GM18951 (cell line): ENCODE data around the gene HOXC13.

Experiments
- POLR2A ChIP-seq: IDR thresholded peaks from 4 replicates; pipeline ENCODE4 v1.6.1; 2011; ENCODE audit warnings: mild to moderate bottlenecking; ENCODE audit not compliant: insufficient read length, insufficient read depth; ENCODE audit errors: extremely low read depth
- in situ Hi-C: fragments of 300-500 bp; cut with MboI; formaldehyde crosslinking; loops from one replicate; pipeline ENCODE4 v1.12.0; 2022; ENCODE audit warnings: low sequenced_read_pairs, mixed read lengths, inconsistent platforms; ENCODE audit not compliant: unreplicated experiment

HOXC13 gene

GRCh38 chr12:53988541-53989226 lies 50.1 kb downstream of the HOXC13 start:
- TF ChIP-seq POLR2A: no peak

GRCh38 chr12:53989227-53990113 lies 50.8 kb downstream of the HOXC13 start:
- in situ Hi-C loops: no loop called here
- TF ChIP-seq POLR2A: no peak

More at GRCh38 chr12:53988541-53989226, 50.1 kb downstream of the HOXC13 start:
- in situ Hi-C loops: no loop called here

DNA sequence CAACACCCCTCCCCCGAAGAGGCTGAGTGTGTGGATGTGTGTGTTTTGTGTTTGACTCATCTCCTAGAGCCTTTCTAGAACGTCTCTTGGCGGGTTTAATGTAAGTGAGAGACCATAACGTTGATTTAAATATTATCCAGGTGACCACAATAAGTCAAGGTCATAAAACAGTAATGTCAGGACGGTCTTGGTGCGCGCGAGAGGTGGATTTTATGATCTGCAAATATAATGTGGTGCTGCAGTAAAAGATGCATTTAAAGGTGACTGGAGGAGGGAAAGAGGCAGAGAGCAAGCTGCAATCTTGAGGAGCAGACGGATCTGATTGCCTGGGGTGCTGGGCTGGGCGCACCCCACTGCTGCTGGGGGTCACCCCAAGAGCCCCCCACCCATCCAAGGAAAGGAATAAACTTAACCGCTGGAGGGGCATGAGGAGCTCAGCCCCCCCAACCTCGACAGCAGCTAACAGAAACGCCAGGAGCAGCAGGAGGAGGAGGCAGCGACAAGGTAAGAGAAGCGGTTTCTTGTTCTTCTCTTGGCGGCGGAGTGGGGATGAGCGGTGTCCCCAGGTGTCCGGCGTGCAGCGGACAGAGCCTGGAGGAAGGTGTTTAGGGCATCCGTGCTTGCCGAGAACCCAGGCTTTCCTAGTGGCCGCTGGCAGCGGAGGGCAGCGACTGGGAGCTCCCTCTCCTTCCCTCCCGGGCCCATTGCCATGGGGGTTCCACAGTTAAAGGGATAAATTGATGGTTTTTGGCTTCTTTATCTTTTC lies 51.9 kb downstream of the HOXC13 start:
- in situ Hi-C loops: no loop called here
- TF ChIP-seq POLR2A: no peak

GRCh38 chr12:53991077-53991460 lies 52.4 kb downstream of the HOXC13 start:
- in situ Hi-C loops: no loop called here
- TF ChIP-seq POLR2A: no peak

DNA sequence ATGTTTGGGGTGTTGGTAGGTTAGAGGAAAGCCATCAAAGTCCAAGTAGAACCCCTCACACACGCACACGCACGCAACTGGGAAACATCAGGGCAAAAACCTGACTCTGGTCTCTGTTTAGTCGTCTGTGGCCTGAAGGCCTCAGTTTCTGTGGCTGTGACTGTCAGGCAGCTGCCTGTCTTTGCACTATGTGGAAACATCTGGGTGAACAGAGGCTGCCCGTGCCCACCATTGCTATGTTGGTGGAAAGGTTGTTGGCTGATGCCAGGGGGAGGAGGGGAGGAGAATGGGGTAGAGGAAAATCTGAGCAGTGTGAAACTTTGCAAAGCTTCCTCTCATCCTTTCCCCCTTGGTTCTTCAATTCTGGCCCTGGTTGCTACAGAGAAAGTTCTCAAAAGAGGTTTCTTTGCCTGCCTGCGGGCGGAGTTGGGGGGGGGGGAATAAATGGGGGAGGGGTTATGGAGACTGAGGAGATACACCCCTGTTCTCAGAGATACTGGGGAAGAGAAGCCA lies 53.8 kb downstream of the HOXC13 start:
- in situ Hi-C loops: no loop called here
- TF ChIP-seq POLR2A: no peak

DNA sequence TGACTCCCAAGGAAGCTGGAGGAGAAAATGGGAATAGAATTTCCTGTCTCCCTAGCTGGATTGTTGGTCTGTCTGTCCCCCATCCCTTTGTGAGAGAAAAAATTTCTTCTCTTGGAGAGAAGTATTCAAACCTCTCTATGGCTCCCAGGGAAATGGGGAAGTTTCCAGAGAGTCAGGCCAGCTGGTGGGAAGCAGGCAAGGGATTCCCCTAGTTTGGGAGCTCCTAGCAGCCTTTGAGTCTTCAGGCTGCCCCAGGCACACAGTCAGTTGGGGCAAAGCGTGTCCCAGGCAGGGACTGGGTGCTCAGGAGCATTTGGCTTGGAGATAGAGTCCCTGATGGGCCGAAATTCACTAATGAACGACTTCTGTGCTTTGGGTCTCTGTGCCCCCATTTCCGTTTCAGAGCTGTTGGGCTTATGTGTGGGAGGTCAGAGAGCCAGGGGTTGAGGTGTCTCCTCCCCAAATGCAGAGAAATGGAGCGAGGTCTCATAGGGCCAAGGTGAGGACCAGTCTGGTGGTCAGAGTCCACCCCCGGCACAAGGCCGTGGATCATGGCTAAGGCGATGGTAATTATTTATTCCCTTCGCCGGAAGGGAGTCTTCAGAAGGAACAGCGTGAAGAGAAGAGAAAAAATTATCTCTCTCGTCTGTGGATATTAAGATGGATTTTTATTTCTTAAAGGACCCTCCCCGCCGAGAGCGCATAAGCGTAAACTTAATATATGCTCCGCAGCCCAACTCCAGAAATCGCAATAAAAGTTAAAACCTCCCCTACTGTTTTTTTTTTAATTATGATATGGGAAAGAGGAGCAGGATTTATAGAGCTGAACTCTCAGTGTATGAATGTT lies 54.8 kb downstream of the HOXC13 start:
- no peak for TF ChIP-seq POLR2A
- in situ Hi-C loops: no loop called here

DNA sequence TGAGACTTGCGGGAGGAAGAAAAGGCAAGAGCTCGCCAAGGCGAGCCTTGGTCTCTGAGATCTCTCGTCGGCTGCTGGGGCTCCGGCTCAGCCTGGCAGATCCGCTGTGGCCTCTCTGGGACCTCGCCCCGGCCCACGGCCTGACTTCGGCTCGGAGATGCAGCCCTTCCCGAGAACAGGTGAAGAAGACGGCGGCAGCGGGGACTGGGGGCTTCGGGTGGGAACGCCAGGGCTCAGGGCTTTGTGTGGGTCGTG lies 55.3 kb downstream of the HOXC13 start:
- in situ Hi-C loops: no loop called here

DNA sequence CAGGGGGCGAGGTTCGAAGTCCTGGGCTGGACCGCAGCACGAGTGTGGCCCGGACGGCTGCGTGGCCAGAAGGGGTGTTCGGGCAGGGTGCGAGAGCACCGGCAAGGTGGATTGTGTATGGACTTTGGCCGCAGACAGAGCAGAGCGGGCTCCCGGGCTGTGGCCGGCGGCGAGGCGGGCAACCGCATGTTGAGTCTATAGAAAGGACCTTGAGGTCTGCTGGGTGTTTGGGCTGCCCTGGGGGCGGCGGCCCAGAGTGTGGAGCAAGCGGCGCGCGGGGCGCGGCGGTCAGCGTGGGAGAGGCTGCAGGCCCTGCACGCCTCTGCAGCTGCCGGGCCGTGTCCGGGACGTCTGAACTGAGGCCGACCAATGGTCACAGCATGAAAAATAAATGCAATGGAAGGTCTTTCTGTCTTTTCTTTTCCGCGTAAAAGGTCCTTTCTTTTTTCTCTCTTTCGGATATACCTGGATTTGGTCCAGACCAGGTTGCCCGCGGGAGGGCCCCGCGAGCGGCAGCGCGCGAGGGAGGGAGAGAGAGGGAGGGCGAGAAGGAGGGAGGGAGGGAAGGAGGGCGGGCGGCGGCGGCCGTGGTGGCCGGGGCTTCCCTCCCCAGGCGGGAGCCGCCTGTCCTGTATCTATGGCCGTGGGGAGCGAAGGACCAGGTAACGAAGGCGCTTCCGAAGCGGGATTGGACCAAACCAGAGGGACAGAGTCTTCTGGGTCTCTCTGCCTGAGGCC lies 55.8 kb downstream of the HOXC13 start:
- no peak for TF ChIP-seq POLR2A
- in situ Hi-C loops: no loop called here

More for the DNA sequence above, 55.3 kb downstream of the HOXC13 start:
- TF ChIP-seq POLR2A: no peak

DNA sequence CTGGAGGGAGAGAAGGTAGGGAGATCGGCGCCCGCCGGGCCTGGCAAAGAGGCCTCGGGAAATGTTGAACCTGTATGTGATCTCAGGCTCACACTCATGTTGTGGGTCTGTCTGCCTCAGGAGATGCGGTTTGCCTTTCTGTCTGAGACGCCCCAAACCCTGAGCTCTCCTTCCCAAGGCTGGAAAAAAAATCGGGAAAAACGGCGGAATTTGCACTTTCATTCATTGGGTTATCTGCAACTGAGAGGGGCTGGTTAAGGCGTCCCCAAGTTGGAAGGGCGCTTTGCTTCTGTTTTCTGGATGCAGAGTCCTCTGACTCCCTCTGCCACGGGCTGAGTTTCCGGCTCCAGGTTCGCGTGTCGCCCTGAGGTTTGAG lies 56.4 kb downstream of the HOXC13 start:
- in situ Hi-C loops: no loop called here
- TF ChIP-seq POLR2A: no peak

DNA sequence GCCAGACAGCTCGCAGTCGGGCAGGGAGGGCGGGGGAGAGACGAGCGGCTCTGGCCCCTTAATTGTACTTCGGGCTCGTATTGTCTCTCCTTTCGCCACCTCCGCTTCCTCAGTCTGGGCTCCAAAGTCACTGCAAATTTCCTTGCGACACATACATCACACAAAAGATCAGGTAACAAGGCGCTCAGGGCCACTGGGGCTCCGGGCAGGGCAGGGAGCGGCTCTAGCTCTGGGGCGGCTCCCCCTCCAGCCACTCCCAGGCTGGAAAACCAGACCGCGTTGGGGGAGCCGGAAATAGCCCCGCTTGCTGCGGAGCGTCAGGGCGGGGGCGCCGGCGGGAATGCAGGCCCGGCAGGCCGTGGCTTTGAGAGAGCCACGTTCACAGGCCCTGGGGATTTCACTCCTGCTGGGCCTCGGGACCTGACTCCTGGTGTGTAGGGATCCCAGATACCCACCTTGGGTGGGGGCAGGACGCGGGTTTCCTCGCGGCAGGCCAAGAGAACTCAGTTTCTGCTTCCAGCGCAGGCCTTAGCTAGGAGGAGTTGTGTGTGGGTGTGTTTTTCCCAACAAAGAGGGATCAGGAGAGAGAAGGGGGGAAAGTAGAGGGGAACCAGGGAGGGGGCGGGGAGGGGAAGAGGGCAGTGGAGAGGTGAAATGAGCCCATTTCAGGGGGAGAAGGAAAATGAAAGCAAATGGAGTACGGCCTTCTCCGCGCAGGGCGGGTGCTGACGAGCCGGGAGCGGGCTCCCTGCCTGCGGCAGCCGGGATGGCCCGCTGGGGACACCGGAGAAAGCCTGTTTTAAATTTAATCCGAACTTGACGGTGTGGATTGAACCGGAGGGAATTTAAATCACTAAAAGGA lies 57.0 kb downstream of the HOXC13 start:
- in situ Hi-C loops: no loop called here
- no peak for TF ChIP-seq POLR2A
